ENCODE measurements around the gene GPR141. TPM values are rescaled to one million over a fixed set of nuclear protein-coding genes. Genes with fewer than 3 reads are reported as not detected.

GPR141 gene
- total RNA-seq, 1 donor from 2014 or later = not detected

- no peaks in the 10 kb centered on the region for H3K27me3 Mint-ChIP-seq (ENCODE audit: unreplicated experiment)
- no peak for TF ChIP-seq CTCF (IDR thresholded peaks at IDR 0.05; ENCODE audit: partially characterized antibody, unreplicated experiment)
- H3K4me3 Mint-ChIP-seq (ENCODE audit: unreplicated experiment) = no peak overlapping the region
- no peak for DNase-seq
- H3K9me3 Mint-ChIP-seq (ENCODE audit: unreplicated experiment) = no peaks in the 10 kb centered on the region
- H3K27ac Mint-ChIP-seq (ENCODE audit: unreplicated experiment) = no peak overlapping the region
- H3K36me3 Mint-ChIP-seq (ENCODE audit: unreplicated experiment) = no peaks in the 10 kb centered on the region
- peaks cover 6% of the 10 kb centered on the region for H3K4me1 Mint-ChIP-seq (ENCODE audit: low read depth, unreplicated experiment)
These were observed 22.4 kb downstream of the GPR141 start for GRCh38 chr7:37705976-37706375.

GRCh38 chr7:37706804-37707203 lies 23.2 kb downstream of the GPR141 start:
- H3K36me3 Mint-ChIP-seq (ENCODE audit: unreplicated experiment) = no peaks in the 10 kb centered on the region

GRCh38 chr7:37707754-37708485 lies 24.4 kb downstream of the GPR141 start:
- no peaks in the 10 kb centered on the region for H3K27me3 Mint-ChIP-seq (ENCODE audit: unreplicated experiment)

More at GRCh38 chr7:37706804-37707203, 23.2 kb downstream of the GPR141 start:
- Mint-ChIP-seq H3K4me3 (ENCODE audit: unreplicated experiment) (no peak overlapping the region), H3K27ac (ENCODE audit: unreplicated experiment) (no peak overlapping the region), H3K27me3 (ENCODE audit: unreplicated experiment) (no peaks in the 10 kb centered on the region), H3K9me3 (ENCODE audit: unreplicated experiment) (no peaks in the 10 kb centered on the region), H3K4me1 (ENCODE audit: low read depth, unreplicated experiment) (peaks cover 6% of the 10 kb centered on the region)
- no peak for TF ChIP-seq CTCF (IDR thresholded peaks at IDR 0.05; ENCODE audit: partially characterized antibody, unreplicated experiment)
- DNase-seq = no peak

GRCh38 chr7:37709631-37710509 lies 26.3 kb downstream of the GPR141 start:
- H3K9me3 Mint-ChIP-seq (ENCODE audit: unreplicated experiment) = no peaks in the 10 kb centered on the region

More at GRCh38 chr7:37707754-37708485, 24.4 kb downstream of the GPR141 start:
- no peak overlapping the region for H3K27ac Mint-ChIP-seq (ENCODE audit: unreplicated experiment)
- no peak for TF ChIP-seq CTCF (IDR thresholded peaks at IDR 0.05; ENCODE audit: partially characterized antibody, unreplicated experiment)
- no peaks in the 10 kb centered on the region for H3K9me3 Mint-ChIP-seq (ENCODE audit: unreplicated experiment)
- no peak for DNase-seq
- no peak overlapping the region for H3K4me3 Mint-ChIP-seq (ENCODE audit: unreplicated experiment)
- no peaks in the 10 kb centered on the region for H3K36me3 Mint-ChIP-seq (ENCODE audit: unreplicated experiment)
- peaks cover 6% of the 10 kb centered on the region for H3K4me1 Mint-ChIP-seq (ENCODE audit: low read depth, unreplicated experiment)

More at GRCh38 chr7:37709631-37710509, 26.3 kb downstream of the GPR141 start:
- Mint-ChIP-seq H3K27ac (ENCODE audit: unreplicated experiment) (no peak overlapping the region), H3K4me3 (ENCODE audit: unreplicated experiment) (no peak overlapping the region), H3K36me3 (ENCODE audit: unreplicated experiment) (no peaks in the 10 kb centered on the region), H3K4me1 (ENCODE audit: low read depth, unreplicated experiment) (no peaks in the 10 kb centered on the region), H3K27me3 (ENCODE audit: unreplicated experiment) (no peaks in the 10 kb centered on the region)
- no peak for TF ChIP-seq CTCF (IDR thresholded peaks at IDR 0.05; ENCODE audit: partially characterized antibody, unreplicated experiment)
- DNase-seq = no peak
